ENCODE measurements around the gene ST3GAL4.

ST3GAL4 gene

GRCh38 chr11:126409620-126409985 lies 54.1 kb downstream of the ST3GAL4 start:
- no peak for DNase-seq

- DNase-seq, result no peak
Observed at GRCh38 chr11:126410649-126411048, 55.2 kb downstream of the ST3GAL4 start.

GRCh38 chr11:126411971-126412381 lies 56.5 kb downstream of the ST3GAL4 start:
- no peak for DNase-seq

- no peak for DNase-seq
Observed at GRCh38 chr11:126413426-126413825, 57.9 kb downstream of the ST3GAL4 start.

- DNase-seq, result no peak
Observed at GRCh38 chr11:126413843-126414405, 58.4 kb downstream of the ST3GAL4 start.

GRCh38 chr11:126414615-126415014 lies 59.1 kb downstream of the ST3GAL4 start:
- no peak for DNase-seq

- DNase-seq, result no peak
Observed at GRCh38 chr11:126415128-126415527, 59.6 kb downstream of the ST3GAL4 start.

GRCh38 chr11:126415669-126416420 lies 60.4 kb downstream of the ST3GAL4 start:
- no peak for DNase-seq

GRCh38 chr11:126416542-126417090 lies 61.1 kb downstream of the ST3GAL4 start:
- DNase-seq, result no peak

GRCh38 chr11:126417091-126417862 lies 61.8 kb downstream of the ST3GAL4 start:
- no peak for DNase-seq

- DNase-seq, result no peak
Observed at GRCh38 chr11:126418887-126419286, 63.4 kb downstream of the ST3GAL4 start.

GRCh38 chr11:126419801-126420697 lies 64.6 kb downstream of the ST3GAL4 start:
- DNase-seq, result peak; percentile 100

GRCh38 chr11:126420698-126421256 lies 65.3 kb downstream of the ST3GAL4 start:
- no peak for DNase-seq

GRCh38 chr11:126421271-126421671 lies 65.8 kb downstream of the ST3GAL4 start:
- no peak for DNase-seq

GRCh38 chr11:126422446-126422845 lies 67.0 kb downstream of the ST3GAL4 start:
- no peak for DNase-seq

- no peak for DNase-seq
Observed at GRCh38 chr11:126423154-126423553, 67.7 kb downstream of the ST3GAL4 start.

GRCh38 chr11:126423743-126424142 lies 68.3 kb downstream of the ST3GAL4 start:
- DNase-seq, result no peak

GRCh38 chr11:126424471-126425039 lies 69.1 kb downstream of the ST3GAL4 start:
- no peak for DNase-seq

- DNase-seq, result no peak
Observed at GRCh38 chr11:126426106-126426505, 70.6 kb downstream of the ST3GAL4 start.

GRCh38 chr11:126426820-126427749 lies 71.6 kb downstream of the ST3GAL4 start:
- DNase-seq, result peak; percentile 83
